DMS114 treated with DMSO at 0.1 percent for 48 hours (cell line): ENCODE data around the gene GANAB.
"Not testable (repeated sequence)": the region's sequence is repeated elsewhere in the genome, so short reads cannot be mapped to it uniquely, and the experiment has no call there.

Source experiments
- DNase-seq: peaks from one replicate; lab custom pipeline; 2025; ENCODE audit not compliant: unreplicated experiment; lab: John Stamatoyannopoulos, UW

The GANAB gene

GRCh38 chr11:62621567-62622470 is 24.6 kb downstream of the GANAB start, which contains the start of gene B3GAT3:
Gene B3GAT3 (minus strand): TSS chr11:62621986. CDS start chr11:62621947, 39 bp downstream.
- peak; percentile 97 for DNase-seq

GRCh38 chr11:62621027-62621566 is 25.3 kb downstream of the GANAB start:
- DNase-seq = no peak

- not testable (repeated sequence) for DNase-seq
Observed at GRCh38 chr11:62616957-62617356, 29.5 kb downstream of the GANAB start.

GRCh38 chr11:62615521-62615920 is 30.9 kb downstream of the GANAB start:
- DNase-seq = no peak

GRCh38 chr11:62614275-62614674 is 32.1 kb downstream of the GANAB start:
- no peak for DNase-seq

- DNase-seq = no peak
Observed at GRCh38 chr11:62613291-62613778, 33.1 kb downstream of the GANAB start.

- DNase-seq = peak; percentile 49
Observed at GRCh38 chr11:62612366-62613290, 33.8 kb downstream of the GANAB start, which contains the start of the genes EML3 and ROM1. Gene EML3 (minus strand): TSS chr11:62612775. CDS start chr11:62612457, 318 bp downstream. Gene ROM1 (plus strand): TSS chr11:62613257. CDS start chr11:62613282, 25 bp downstream.

GRCh38 chr11:62611705-62612365 is 34.6 kb downstream of the GANAB start:
- no peak for DNase-seq

- DNase-seq = no peak
Observed at GRCh38 chr11:62610814-62611704, 35.4 kb downstream of the GANAB start.

GRCh38 chr11:62610403-62610802 is 36.0 kb downstream of the GANAB start:
- no peak for DNase-seq

- no peak for DNase-seq
Observed at GRCh38 chr11:62608776-62609175, 37.6 kb downstream of the GANAB start.

GRCh38 chr11:62607714-62608113 is 38.7 kb downstream of the GANAB start:
- DNase-seq = no peak

- DNase-seq = no peak
Observed at GRCh38 chr11:62605902-62606301, 40.5 kb downstream of the GANAB start.

- no peak for DNase-seq
Observed at GRCh38 chr11:62605467-62605866, 40.9 kb downstream of the GANAB start.

- no peak for DNase-seq
Observed at GRCh38 chr11:62604460-62605120, 41.8 kb downstream of the GANAB start.

- no peak for DNase-seq
Observed at GRCh38 chr11:62603776-62604299, 42.6 kb downstream of the GANAB start.

- DNase-seq = no peak
Observed at GRCh38 chr11:62603072-62603408, 43.4 kb downstream of the GANAB start.

- no peak for DNase-seq
Observed at GRCh38 chr11:62602141-62603071, 44.0 kb downstream of the GANAB start.
